ENCODE data around the gene PARD3B. TPM values are rescaled to one million over a fixed set of nuclear protein-coding genes. Genes with fewer than 3 reads are reported as not detected.

Gene PARD3B
- total and polyA plus RNA-seq, 2 of the 13 experiments (the other 11 are each of a cell fraction or from before 2014, with no cell fraction given): 0.71 to 2.3 TPM

DNA sequence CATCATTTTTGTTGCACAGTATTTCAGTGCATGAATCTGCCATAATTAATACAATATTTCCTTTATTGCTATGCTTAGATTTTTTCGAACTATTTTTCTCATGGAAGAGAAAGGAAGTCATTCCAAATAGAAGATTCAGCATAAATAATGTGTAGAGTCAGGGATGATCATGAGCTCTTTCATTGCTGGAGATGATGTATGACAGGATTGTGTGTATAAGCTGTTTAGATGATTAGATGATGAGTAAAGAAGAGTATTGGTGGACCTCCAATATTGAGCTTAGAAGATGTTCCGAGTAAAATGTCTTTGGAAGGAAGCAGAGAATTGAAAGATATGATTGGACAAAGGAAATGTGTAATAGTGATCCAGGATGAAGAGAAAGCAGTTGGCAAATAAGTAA is 364.5 kb downstream of the PARD3B start:
- no peak overlapping the region for H3K9ac ChIP-seq (ENCODE audit: insufficient read depth, low read depth, low read length)
- no peaks in the 10 kb centered on the region for H3K36me3 ChIP-seq (replicated peaks in 1 of 2; ENCODE audit: control insufficient read depth in 1 of 2, insufficient read depth in 2 of 2, low read length in 2 of 2)
- FAIRE-seq (no peak), DNase-seq (ENCODE audit: low spot score) (no peak), ATAC-seq (no peak)
- CTCF ChIA-PET (ENCODE audit: low intra/inter-chr PET ratio, low total read pairs): no interaction called here
- POLR2A ChIA-PET: no interaction called here
- intact Hi-C loops (cut with micrococcal nuclease; ENCODE audit: unreplicated experiment) (no loop called here), in situ Hi-C loops (cut with HindIII; ENCODE audit: extremely low pct_ligation_motif_present, low pct_unique_long_range_greater_than_20kb) (no loop called here)
- H2AFZ ChIP-seq (ENCODE audit: low read length): no peak overlapping the region
- H3K4me1 ChIP-seq (ENCODE audit: insufficient read depth, low read length): no peaks in the 10 kb centered on the region
- H3K9me3 ChIP-seq (ENCODE audit: low read length): peaks cover 51% of the 10 kb centered on the region
- H3K4me3 ChIP-seq (replicated peaks in 1 of 3; ENCODE audit: insufficient read depth in 1 of 3, low read depth in 2 of 3, low read length in 3 of 3): no peak overlapping the region
- no peak overlapping the region for H3K27ac ChIP-seq (ENCODE audit: extremely low read length, insufficient read depth, low read length)
- no TSS peak for BruUV-seq (replicated peaks)
- H3K27me3 ChIP-seq (ENCODE audit: control insufficient read depth in 1 of 2, insufficient read depth in 2 of 2, low read length in 2 of 2): no peaks in the 10 kb centered on the region
- WGBS (ENCODE audit: low lambda C conversion rate): 18% methylated on average over 2 of the region's 2 CpGs
- TF ChIP-seq, protein P1, sequence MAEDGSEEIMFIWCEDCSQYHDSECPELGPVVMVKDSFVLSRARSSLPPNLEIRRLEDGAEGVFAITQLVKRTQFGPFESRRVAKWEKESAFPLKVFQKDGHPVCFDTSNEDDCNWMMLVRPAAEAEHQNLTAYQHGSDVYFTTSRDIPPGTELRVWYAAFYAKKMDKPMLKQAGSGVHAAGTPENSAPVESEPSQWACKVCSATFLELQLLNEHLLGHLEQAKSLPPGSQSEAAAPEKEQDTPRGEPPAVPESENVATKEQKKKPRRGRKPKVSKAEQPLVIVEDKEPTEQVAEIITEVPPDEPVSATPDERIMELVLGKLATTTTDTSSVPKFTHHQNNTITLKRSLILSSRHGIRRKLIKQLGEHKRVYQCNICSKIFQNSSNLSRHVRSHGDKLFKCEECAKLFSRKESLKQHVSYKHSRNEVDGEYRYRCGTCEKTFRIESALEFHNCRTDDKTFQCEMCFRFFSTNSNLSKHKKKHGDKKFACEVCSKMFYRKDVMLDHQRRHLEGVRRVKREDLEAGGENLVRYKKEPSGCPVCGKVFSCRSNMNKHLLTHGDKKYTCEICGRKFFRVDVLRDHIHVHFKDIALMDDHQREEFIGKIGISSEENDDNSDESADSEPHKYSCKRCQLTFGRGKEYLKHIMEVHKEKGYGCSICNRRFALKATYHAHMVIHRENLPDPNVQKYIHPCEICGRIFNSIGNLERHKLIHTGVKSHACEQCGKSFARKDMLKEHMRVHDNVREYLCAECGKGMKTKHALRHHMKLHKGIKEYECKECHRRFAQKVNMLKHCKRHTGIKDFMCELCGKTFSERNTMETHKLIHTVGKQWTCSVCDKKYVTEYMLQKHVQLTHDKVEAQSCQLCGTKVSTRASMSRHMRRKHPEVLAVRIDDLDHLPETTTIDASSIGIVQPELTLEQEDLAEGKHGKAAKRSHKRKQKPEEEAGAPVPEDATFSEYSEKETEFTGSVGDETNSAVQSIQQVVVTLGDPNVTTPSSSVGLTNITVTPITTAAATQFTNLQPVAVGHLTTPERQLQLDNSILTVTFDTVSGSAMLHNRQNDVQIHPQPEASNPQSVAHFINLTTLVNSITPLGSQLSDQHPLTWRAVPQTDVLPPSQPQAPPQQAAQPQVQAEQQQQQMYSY (CRISPR knock-in tag; IDR thresholded peaks at IDR 0.05): no peak
- TF ChIP-seq, protein P2, sequence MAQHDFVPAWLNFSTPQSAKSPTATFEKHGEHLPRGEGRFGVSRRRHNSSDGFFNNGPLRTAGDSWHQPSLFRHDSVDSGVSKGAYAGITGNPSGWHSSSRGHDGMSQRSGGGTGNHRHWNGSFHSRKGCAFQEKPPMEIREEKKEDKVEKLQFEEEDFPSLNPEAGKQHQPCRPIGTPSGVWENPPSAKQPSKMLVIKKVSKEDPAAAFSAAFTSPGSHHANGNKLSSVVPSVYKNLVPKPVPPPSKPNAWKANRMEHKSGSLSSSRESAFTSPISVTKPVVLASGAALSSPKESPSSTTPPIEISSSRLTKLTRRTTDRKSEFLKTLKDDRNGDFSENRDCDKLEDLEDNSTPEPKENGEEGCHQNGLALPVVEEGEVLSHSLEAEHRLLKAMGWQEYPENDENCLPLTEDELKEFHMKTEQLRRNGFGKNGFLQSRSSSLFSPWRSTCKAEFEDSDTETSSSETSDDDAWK (CRISPR knock-in tag; IDR thresholded peaks at IDR 0.05): no peak
- TF ChIP-seq, protein P3, sequence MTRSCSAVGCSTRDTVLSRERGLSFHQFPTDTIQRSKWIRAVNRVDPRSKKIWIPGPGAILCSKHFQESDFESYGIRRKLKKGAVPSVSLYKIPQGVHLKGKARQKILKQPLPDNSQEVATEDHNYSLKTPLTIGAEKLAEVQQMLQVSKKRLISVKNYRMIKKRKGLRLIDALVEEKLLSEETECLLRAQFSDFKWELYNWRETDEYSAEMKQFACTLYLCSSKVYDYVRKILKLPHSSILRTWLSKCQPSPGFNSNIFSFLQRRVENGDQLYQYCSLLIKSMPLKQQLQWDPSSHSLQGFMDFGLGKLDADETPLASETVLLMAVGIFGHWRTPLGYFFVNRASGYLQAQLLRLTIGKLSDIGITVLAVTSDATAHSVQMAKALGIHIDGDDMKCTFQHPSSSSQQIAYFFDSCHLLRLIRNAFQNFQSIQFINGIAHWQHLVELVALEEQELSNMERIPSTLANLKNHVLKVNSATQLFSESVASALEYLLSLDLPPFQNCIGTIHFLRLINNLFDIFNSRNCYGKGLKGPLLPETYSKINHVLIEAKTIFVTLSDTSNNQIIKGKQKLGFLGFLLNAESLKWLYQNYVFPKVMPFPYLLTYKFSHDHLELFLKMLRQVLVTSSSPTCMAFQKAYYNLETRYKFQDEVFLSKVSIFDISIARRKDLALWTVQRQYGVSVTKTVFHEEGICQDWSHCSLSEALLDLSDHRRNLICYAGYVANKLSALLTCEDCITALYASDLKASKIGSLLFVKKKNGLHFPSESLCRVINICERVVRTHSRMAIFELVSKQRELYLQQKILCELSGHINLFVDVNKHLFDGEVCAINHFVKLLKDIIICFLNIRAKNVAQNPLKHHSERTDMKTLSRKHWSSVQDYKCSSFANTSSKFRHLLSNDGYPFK (CRISPR knock-in tag; IDR thresholded peaks at IDR 0.05; ENCODE audit: borderline replicate concordance): no peak
- no peak for TF ChIP-seq FOXO1 (CRISPR knock-in tag; IDR thresholded peaks at IDR 0.05)
- no peak for TF ChIP-seq NFIB (CRISPR knock-in tag; IDR thresholded peaks at IDR 0.05; ENCODE audit: borderline replicate concordance)
- TF ChIP-seq ZNF451 (CRISPR knock-in tag; IDR thresholded peaks at IDR 0.05): no peak
- TF ChIP-seq, protein P4, sequence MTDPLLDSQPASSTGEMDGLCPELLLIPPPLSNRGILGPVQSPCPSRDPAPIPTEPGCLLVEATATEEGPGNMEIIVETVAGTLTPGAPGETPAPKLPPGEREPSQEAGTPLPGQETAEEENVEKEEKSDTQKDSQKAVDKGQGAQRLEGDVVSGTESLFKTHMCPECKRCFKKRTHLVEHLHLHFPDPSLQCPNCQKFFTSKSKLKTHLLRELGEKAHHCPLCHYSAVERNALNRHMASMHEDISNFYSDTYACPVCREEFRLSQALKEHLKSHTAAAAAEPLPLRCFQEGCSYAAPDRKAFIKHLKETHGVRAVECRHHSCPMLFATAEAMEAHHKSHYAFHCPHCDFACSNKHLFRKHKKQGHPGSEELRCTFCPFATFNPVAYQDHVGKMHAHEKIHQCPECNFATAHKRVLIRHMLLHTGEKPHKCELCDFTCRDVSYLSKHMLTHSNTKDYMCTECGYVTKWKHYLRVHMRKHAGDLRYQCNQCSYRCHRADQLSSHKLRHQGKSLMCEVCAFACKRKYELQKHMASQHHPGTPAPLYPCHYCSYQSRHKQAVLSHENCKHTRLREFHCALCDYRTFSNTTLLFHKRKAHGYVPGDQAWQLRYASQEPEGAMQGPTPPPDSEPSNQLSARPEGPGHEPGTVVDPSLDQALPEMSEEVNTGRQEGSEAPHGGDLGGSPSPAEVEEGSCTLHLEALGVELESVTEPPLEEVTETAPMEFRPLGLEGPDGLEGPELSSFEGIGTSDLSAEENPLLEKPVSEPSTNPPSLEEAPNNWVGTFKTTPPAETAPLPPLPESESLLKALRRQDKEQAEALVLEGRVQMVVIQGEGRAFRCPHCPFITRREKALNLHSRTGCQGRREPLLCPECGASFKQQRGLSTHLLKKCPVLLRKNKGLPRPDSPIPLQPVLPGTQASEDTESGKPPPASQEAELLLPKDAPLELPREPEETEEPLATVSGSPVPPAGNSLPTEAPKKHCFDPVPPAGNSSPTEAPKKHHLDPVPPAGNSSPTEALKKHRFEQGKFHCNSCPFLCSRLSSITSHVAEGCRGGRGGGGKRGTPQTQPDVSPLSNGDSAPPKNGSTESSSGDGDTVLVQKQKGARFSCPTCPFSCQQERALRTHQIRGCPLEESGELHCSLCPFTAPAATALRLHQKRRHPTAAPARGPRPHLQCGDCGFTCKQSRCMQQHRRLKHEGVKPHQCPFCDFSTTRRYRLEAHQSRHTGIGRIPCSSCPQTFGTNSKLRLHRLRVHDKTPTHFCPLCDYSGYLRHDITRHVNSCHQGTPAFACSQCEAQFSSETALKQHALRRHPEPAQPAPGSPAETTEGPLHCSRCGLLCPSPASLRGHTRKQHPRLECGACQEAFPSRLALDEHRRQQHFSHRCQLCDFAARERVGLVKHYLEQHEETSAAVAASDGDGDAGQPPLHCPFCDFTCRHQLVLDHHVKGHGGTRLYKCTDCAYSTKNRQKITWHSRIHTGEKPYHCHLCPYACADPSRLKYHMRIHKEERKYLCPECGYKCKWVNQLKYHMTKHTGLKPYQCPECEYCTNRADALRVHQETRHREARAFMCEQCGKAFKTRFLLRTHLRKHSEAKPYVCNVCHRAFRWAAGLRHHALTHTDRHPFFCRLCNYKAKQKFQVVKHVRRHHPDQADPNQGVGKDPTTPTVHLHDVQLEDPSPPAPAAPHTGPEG (CRISPR knock-in tag; IDR thresholded peaks at IDR 0.05): no peak
- H3K79me2 ChIP-seq (ENCODE audit: insufficient read depth, low read length): no peaks in the 10 kb centered on the region
- no peak overlapping the region for H3K4me2 ChIP-seq (ENCODE audit: low read depth, low read length)
- H4K20me1 ChIP-seq (ENCODE audit: insufficient read depth, low read length): no peaks in the 10 kb centered on the region

All from HepG2 (cell line).